ACC112 (cell line): ENCODE measurements around the gene MYO5C.

ENCODE experiments used
- H2AFZ ChIP-seq: fragments of 200-600 bp; sonication (generic); one replicate; pipeline ENCODE4 v1.6.0; 2017; ENCODE audit warnings: antibody characterized with exemption, low read length; ENCODE audit not compliant: unreplicated experiment
- H3K27ac ChIP-seq: fragments of 200-600 bp; sonication (generic); 2 replicates; pipeline ENCODE4 v1.5.1; 2014; ENCODE audit warnings: low read depth, mild to moderate bottlenecking, antibody characterized with exemption, low read length, moderate library complexity
- H3K27me3 ChIP-seq: fragments of 200-600 bp; sonication (generic); 2 replicates; pipeline ENCODE4 v1.6.1; 2014; ENCODE audit warnings: mild to moderate bottlenecking, antibody characterized with exemption, low read length, moderate library complexity, mixed read lengths; ENCODE audit not compliant: insufficient read depth
- H3K36me3 ChIP-seq: fragments of 200-600 bp; sonication (generic); 2 replicates; pipeline ENCODE4 v1.6.1; 2016; ENCODE audit warnings: mild to moderate bottlenecking, antibody characterized with exemption, low read length, moderate library complexity, mixed read lengths; ENCODE audit not compliant: insufficient read depth
- H3K4me1 ChIP-seq: fragments of 200-600 bp; sonication (generic); one replicate; pipeline ENCODE4 v1.6.1; 2016; ENCODE audit warnings: low read length, mixed read lengths; ENCODE audit not compliant: insufficient read depth, unreplicated experiment, control insufficient read depth
- H3K4me3 ChIP-seq: fragments of 200-600 bp; sonication (generic); 2 replicates; pipeline ENCODE4 v1.5.1; 2014; ENCODE audit warnings: mild to moderate bottlenecking, low read depth, low read length
- H3K79me2 ChIP-seq: fragments of 200-600 bp; sonication (generic); one replicate; pipeline ENCODE4 v1.6.0; 2016; ENCODE audit warnings: low read length; ENCODE audit not compliant: control insufficient read depth, unreplicated experiment, insufficient read depth

Gene MYO5C

GRCh38 chr15:52184721-52185120 lies 110.9 kb downstream of the MYO5C start:
- Histone ChIP-seq H3K27me3 (no peaks in the 10 kb centered on the region), H3K27ac (no peak overlapping the region), H3K4me1 (no peaks in the 10 kb centered on the region), H3K4me3 (no peak overlapping the region), H3K36me3 (no peaks in the 10 kb centered on the region), H3K79me2 (no peaks in the 10 kb centered on the region), H2AFZ (no peak overlapping the region)

GRCh38 chr15:52183562-52184173 lies 111.9 kb downstream of the MYO5C start:
- Histone ChIP-seq H3K36me3 (no peaks in the 10 kb centered on the region), H3K4me1 (peaks cover 2% of the 10 kb centered on the region), H2AFZ (no peak overlapping the region), H3K79me2 (peaks cover 6% of the 10 kb centered on the region), H3K4me3 (no peak overlapping the region), H3K27ac (no peak overlapping the region), H3K27me3 (no peaks in the 10 kb centered on the region)

- Histone ChIP-seq H3K27ac (no peak overlapping the region), H3K36me3 (no peaks in the 10 kb centered on the region), H3K4me3 (no peak overlapping the region), H3K27me3 (no peaks in the 10 kb centered on the region), H3K79me2 (peaks cover 20% of the 10 kb centered on the region), H2AFZ (no peak overlapping the region), H3K4me1 (peaks cover 9% of the 10 kb centered on the region)
These were observed 113.4 kb downstream of the MYO5C start for GRCh38 chr15:52181938-52182780.

GRCh38 chr15:52180851-52181450 lies 114.7 kb downstream of the MYO5C start:
- H3K79me2 ChIP-seq: peaks cover 27% of the 10 kb centered on the region
- peak overlapping the region; percentile 95; the same call in 1 of the 2 replicates for H3K4me3 ChIP-seq
- no peak overlapping the region for H3K27ac ChIP-seq
- H3K36me3 ChIP-seq: no peaks in the 10 kb centered on the region
- H2AFZ ChIP-seq: peak overlapping the region; percentile 100
- H3K4me1 ChIP-seq: peaks cover 9% of the 10 kb centered on the region
- no peaks in the 10 kb centered on the region for H3K27me3 ChIP-seq

- peaks cover 28% of the 10 kb centered on the region for H3K79me2 ChIP-seq
- H3K4me3 ChIP-seq: peak overlapping the region; percentile 95
- H3K4me1 ChIP-seq: peaks cover 9% of the 10 kb centered on the region
- H3K27ac ChIP-seq: peak overlapping the region; percentile 69; the same call in 1 of the 2 replicates
- peak overlapping the region; percentile 100 for H2AFZ ChIP-seq
- no peaks in the 10 kb centered on the region for H3K36me3 ChIP-seq
- H3K27me3 ChIP-seq: no peaks in the 10 kb centered on the region
These were observed 115.3 kb downstream of the MYO5C start for GRCh38 chr15:52180196-52180835.

GRCh38 chr15:52179278-52180195 lies 116.1 kb downstream of the MYO5C start:
- Histone ChIP-seq H3K4me3 (peak overlapping the region; percentile 95), H3K36me3 (no peaks in the 10 kb centered on the region), H2AFZ (peak overlapping the region; percentile 100), H3K79me2 (peaks cover 31% of the 10 kb centered on the region), H3K27me3 (no peaks in the 10 kb centered on the region), H3K4me1 (peaks cover 9% of the 10 kb centered on the region), H3K27ac (peak overlapping the region; percentile 69; the same call in 1 of the 2 replicates)

GRCh38 chr15:52178765-52179164 lies 116.8 kb downstream of the MYO5C start:
- H3K79me2 ChIP-seq: peaks cover 36% of the 10 kb centered on the region
- no peaks in the 10 kb centered on the region for H3K27me3 ChIP-seq
- peaks cover 9% of the 10 kb centered on the region for H3K4me1 ChIP-seq
- peak overlapping the region; percentile 95 for H3K4me3 ChIP-seq
- H3K36me3 ChIP-seq: no peaks in the 10 kb centered on the region
- H2AFZ ChIP-seq: peak overlapping the region; percentile 100
- H3K27ac ChIP-seq: peak overlapping the region; percentile 69; the same call in 1 of the 2 replicates

- Histone ChIP-seq H3K27ac (no peak overlapping the region), H3K79me2 (peaks cover 24% of the 10 kb centered on the region), H3K4me3 (no peak overlapping the region), H3K36me3 (no peaks in the 10 kb centered on the region), H3K4me1 (no peaks in the 10 kb centered on the region), H3K27me3 (no peaks in the 10 kb centered on the region), H2AFZ (no peak overlapping the region)
These were observed 122.7 kb downstream of the MYO5C start for GRCh38 chr15:52172869-52173268.

GRCh38 chr15:52171807-52172206 lies 123.8 kb downstream of the MYO5C start:
- no peak overlapping the region for H3K4me3 ChIP-seq
- no peaks in the 10 kb centered on the region for H3K27me3 ChIP-seq
- no peak overlapping the region for H3K27ac ChIP-seq
- H3K79me2 ChIP-seq: peaks cover 21% of the 10 kb centered on the region
- no peaks in the 10 kb centered on the region for H3K4me1 ChIP-seq
- H3K36me3 ChIP-seq: no peaks in the 10 kb centered on the region
- no peak overlapping the region for H2AFZ ChIP-seq

- Histone ChIP-seq H3K4me3 (no peak overlapping the region), H3K27me3 (no peaks in the 10 kb centered on the region), H3K27ac (no peak overlapping the region), H3K79me2 (peaks cover 17% of the 10 kb centered on the region), H2AFZ (no peak overlapping the region), H3K36me3 (no peaks in the 10 kb centered on the region), H3K4me1 (no peaks in the 10 kb centered on the region)
These were observed 124.2 kb downstream of the MYO5C start for GRCh38 chr15:52171386-52171785.
